ENCODE results near the gene DIP2C.

The DIP2C gene

GRCh38 chr10:226018-226417 lies 463.4 kb downstream of the DIP2C start:
- no peak for DNase-seq (ENCODE audit: low spot score)

DNA sequence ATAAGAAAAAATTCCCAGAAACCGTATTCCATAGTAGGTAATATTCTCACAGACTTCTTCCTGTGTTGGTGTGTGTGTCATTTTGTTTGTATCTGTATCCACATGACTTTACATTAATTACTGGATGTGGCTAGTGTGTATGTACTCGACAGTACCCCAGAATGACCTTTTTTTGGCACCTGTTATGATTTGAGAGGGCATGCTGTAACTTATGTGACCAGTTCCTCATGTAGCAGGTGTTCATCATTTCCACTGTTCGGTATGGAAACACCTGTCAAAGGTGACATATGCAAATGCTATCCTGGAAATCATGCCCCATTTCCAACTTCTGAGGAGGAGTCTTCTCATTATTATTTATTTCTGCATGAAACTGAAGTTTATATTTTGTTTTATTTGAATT lies 464.9 kb downstream of the DIP2C start:
- DNase-seq (ENCODE audit: low spot score): no peak
